Peyer's patch (tissue), 4 donors: ENCODE data around the gene PCNT.

ENCODE experiments used
- POLR2A ChIP-seq, 2 donors: fragments of 450-650 bp; IDR thresholded peaks; one replicate each; pipeline ENCODE4 v1.5.1; 2017; ENCODE audit warnings: antibody characterized with exemption in 2 of 2, mild to moderate bottlenecking in 2 of 2, moderate library complexity in 2 of 2
- TF ChIP-seq, protein P1 (sequence below), 6 experiments: fragments of 450-650 bp in 4 of 6; fragments of 200-600 bp in 2 of 6; sonication (generic) in 1 of 6; IDR thresholded peaks; one replicate each; pipeline ENCODE4 v1.5.1; 2017 to 2019; ENCODE audit warnings: antibody characterized with exemption in 6 of 6, mild to moderate bottlenecking in 3 of 6, moderate library complexity in 1 of 6

GRCh38 chr21:46392921-46393320 lies 69.0 kb downstream of the PCNT start:
- TF ChIP-seq, protein P1, sequence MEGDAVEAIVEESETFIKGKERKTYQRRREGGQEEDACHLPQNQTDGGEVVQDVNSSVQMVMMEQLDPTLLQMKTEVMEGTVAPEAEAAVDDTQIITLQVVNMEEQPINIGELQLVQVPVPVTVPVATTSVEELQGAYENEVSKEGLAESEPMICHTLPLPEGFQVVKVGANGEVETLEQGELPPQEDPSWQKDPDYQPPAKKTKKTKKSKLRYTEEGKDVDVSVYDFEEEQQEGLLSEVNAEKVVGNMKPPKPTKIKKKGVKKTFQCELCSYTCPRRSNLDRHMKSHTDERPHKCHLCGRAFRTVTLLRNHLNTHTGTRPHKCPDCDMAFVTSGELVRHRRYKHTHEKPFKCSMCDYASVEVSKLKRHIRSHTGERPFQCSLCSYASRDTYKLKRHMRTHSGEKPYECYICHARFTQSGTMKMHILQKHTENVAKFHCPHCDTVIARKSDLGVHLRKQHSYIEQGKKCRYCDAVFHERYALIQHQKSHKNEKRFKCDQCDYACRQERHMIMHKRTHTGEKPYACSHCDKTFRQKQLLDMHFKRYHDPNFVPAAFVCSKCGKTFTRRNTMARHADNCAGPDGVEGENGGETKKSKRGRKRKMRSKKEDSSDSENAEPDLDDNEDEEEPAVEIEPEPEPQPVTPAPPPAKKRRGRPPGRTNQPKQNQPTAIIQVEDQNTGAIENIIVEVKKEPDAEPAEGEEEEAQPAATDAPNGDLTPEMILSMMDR (IDR thresholded peaks at IDR 0.05): no peak
- no peak for TF ChIP-seq POLR2A (IDR thresholded peaks at IDR 0.05)
